HG02571 (cell line): ENCODE measurements around the gene NDFIP2.
A peak's percentile ranks its signal among the peaks of the same experiment; 100 is the strongest.

Experiments
- ATAC-seq: cut with Tn5 transposase; IDR thresholded peaks from one replicate; pipeline ENCODE4 v1.9.1; 2021; ENCODE audit warnings: mild to moderate bottlenecking, moderate library complexity; ENCODE audit not compliant: unreplicated experiment

NDFIP2 gene

DNA sequence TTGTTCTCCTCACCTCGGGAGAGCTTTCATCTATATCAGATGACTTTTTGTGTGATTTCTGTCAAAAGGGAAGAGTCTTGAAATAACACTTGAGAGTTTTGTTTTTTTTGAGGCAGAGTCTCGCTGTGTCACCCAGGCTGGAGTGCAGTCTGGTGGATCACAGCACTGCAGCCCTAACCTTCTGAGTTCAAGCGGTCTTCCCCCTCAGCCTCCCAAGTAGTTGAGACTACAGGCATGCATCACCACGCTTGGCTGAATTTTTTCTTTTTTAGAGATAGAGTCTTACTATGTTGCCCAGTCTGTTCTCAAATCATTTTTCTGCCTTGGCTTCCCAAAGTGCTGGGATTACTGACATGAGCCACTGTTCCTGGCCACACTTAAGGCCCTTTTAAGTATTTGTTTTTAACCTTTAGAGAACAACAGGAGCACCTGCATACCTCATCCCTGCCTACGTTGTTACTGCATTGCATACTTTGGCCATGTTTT lies 11.4 kb downstream of the NDFIP2 start:
- ATAC-seq, result no peak

DNA sequence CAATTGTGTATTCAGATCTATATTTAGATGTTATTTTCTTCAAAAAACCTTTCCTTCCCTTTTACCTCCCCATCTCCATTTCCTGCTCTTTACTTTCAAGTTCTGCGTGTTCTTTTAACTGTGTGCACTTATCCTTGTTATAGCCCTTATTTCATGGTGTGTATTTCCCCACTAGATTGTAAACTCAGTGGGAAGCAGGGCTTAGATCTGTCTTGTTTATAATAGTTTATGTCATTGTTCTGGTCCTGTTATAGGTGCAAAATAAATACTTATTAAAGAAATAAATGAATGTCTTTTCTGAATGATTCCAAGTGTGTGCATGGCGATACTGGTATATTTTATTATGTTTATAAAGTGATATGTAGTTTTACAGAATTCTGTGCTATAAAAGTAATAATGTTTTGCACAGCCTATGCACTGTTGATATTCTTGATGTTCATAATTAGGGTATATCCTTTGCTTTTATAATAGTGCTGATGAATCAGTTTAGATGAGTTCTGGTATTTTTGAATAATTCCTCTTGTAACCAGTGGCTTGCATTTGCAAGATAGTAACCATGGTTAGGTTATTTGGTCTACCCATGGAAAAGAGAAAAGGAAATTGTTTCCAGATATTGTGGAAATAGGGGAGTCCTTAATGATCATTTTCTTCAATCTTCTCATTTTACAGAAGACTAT lies 12.1 kb downstream of the NDFIP2 start:
- no peak for ATAC-seq

DNA sequence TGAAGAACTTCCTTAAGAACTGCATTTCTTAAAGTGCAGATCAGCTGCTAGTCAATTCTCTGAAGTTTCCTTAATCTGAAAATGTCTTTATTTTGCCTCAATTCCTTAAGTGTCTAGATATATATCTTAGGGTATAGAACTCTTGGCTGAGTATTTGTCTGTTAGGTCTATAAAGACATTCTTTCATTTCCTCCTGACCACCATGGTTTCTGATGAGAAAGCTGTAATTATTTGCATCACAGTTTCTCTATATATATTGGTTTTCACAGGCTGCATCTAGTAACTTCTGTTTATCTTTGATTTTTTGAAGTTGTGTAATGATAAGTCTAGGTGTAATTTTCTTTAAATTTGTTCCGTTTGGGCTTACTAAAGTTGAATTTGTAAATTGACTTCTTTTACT lies 15.2 kb downstream of the NDFIP2 start:
- peak; percentile 62 for ATAC-seq

DNA sequence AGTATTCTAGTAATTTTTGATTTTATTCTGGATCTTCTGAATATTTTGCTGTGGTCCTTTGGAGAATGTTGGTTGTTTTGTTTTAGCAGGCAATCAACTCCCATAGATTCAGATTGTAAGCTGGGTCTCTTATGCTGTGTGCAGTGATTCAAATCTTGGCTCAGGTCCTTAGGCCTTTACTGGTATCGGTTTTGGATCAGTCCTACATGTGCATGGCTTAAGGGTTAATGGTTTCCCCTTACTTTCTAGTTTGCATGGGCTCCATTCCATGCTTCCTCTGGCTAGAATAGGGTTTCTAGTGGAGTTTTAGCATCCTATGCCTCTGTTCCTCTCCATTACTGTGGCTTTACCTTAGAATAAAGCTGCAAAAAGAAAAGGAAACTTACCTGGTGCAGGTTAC lies 16.1 kb downstream of the NDFIP2 start:
- no peak for ATAC-seq

DNA sequence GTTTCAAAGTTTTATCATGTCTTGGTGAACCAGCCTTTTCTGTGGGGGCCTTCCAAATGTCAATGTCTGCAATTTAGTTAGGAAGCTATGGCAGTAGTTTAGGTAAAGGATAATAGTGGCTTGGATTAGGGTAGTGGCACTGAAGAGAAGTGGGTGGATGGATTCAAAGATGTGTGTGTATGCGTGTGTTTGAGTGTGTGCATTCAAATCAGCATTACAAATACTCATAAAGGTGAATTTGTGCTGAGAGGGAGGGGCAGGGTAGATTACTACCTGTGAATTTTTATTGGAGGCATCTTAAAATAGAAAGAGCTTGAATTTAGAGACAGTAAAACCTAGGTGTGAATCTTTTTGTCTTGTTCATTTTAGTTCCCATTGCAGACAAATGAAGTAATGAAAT lies 16.9 kb downstream of the NDFIP2 start:
- ATAC-seq, result no peak

DNA sequence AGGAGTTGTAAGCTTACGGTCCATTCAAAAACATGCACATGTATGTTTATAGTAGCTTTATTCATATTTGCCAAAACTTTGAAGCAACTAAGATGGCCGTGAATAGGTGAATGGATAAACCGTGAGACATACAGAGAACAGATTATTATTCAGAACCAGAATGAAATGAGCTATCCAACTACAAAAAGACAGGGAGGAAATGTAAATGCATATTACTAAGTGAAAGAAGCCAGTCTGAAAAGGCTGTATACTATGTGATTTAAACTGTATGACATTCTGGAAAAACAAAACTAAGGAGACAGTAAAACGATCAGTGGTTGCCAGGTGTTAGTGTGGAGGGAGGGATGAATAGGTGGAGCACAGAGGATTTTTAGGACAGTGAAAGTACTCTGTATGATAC lies 19.9 kb downstream of the NDFIP2 start:
- no peak for ATAC-seq

DNA sequence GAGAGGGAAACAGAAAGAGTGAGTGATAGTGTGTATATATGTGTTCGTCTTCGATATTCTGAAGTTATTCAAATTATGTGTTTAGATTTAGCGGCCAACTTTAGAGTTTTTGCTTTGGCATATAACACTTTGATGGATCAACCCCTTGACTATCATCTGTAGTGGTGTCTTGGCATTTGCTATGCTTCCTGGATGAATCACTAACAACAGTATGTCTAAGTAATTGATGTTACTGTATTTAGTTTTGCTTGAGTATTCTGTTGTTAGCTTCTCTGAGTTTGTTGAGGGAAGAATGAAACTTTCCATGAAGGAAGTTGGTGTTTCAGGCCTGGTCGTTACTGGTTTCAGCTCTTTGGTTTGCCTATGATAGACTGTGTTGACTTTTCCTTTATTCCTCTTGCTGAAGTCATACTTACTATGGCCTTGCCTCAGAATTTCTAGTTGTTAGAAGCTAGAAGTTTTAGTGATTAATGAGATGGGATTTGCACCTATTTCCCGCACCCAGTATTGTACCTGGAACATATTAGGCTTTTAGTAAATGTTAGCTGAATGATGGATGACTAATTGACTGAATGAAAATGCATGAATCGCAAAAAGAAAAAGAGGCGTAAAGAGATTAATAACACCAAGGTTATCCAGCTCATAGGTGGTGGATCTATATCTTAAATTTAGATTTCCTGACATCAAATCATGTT lies 20.7 kb downstream of the NDFIP2 start:
- no peak for ATAC-seq

DNA sequence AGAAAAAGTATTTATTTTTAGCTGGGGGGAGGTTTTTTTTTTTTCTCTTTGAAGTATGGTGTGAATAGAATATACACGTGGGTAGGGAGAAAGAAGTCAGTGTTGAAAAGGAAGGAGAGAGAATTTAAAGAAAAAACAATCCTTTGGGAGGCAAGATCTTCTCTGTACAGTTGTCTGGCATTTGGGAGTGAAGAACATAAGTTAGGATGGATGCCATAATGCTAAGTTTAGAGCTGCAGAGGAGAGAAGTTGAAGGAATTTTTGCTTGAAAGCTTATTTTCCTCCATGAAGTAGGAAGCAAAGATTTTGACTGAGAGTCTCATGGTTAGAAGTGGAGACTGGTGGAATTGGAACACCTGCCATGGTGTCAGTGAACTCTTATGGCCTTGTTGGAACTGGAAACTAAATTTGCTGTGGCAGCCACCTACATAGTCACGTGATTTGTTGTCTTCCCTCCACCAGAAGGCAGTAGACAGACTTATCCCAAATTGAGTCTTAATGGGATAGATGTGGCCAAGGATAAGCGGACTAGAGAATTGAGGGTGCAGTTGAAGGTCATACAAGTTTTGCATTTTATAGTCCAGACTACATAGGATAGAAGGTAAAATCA lies 22.0 kb downstream of the NDFIP2 start:
- no peak for ATAC-seq

DNA sequence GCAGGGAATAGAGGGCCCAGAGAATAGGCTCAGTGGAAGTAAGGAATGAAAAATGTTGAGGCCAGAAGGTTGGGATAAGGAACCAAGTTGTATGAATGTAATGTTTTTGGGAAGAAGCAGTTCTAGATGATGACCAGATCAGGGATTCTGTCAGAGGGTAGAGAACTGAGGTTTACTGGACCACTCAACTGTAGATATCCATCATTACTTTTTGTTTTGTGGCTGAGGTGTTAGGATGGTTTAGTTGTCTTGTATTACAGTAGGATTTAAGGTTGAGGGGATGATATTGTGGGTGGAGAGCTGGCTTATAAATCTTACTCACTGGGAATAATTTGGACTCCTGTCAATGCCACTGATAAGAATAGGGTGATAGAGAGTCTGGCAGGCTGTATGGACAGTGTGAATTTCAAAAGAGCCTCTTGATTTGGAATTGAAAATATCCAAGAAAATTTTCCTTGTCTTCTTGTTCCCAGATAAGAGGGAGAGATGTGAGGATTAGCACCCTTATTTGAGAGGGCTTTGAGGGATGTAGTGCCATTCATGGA lies 22.6 kb downstream of the NDFIP2 start:
- ATAC-seq, result no peak

DNA sequence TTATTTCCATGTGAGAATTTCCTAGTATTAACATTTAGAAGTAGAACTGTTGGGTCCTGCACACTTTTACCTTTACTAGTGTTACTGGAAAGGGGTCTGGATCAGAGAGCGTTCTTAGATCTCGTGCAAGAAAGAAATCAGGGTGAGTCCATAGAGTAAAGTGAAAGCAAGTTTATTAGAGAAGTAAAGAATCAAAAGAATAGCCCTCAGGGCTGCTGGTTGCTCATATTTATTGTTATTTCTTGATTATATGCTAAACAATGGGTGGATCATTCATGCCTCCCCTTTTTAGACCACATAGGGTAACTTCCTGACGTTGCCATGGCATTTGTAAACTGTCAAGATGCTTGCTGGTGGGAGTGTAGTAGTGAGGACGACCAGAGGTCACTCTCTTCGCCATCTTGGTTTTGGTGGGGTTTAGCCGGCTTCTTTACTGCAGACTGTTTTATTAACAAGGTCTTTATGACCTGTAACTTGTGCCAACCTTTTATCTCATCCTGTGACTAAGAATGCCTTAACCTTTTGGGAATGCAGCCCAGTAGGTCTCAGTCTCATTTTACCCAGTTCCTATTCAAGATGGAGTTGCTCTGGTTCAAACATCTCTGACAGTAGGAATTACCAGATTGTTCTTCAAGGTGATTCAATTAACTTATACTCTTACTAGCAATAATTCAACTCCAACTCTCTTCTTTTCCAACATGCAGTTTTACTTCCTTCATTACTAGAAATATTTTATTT lies 27.4 kb downstream of the NDFIP2 start:
- ATAC-seq, result no peak

DNA sequence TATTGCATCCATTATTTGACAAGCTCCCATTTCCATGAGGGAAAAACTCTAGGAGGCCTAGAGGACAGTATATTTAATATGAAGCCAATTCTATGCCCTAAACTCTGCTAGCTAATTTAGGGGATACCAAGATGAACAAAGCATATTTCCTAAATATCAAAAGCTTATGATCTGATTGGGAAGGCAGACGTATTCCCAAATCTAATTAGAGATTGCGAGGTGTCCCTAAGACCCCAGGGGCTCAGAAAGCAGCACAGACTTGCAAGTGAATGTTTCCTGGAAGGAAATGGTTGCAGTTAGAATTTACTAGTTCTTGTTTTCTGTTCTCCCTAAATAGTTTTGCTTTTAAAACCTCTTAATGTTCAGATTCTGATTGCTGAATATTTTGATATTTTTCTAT lies 30.7 kb downstream of the NDFIP2 start:
- no peak for ATAC-seq

DNA sequence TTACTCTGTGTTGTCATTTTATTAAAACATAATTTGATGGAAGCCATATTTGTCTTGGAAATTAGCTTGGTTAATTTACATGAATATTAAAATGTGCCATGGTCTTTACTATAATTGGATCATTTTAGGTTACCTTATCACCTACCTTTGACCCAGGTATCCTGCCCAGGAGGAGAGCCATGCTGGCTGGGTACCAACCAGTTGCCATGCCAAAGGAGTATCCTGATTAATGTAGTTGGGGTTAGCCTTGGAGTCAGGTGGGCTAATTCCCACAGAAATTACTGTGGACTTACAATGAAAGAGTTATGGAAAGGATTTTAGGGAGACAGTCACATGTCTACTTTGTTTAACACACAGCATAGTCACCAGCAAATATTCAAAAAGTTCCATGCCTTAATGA lies 32.0 kb downstream of the NDFIP2 start:
- ATAC-seq, result no peak

DNA sequence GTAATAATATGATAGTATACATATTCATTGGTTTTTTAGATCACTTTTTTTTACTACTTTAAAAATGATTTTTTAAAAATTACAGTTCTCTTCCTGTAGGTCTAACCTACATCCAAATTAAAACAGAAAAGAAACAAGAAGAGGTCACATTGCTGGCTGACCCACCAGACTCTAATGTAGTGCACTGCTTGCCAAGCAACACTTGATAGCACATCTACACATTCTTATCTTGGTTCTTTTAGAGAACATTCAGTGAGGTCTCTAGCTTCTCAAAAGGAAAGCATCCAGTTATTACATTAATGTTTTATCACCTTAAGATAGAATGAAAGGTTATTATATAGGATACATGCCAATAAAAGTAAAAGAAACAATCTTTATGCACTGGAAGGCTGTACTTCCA lies 35.6 kb downstream of the NDFIP2 start:
- no peak for ATAC-seq

DNA sequence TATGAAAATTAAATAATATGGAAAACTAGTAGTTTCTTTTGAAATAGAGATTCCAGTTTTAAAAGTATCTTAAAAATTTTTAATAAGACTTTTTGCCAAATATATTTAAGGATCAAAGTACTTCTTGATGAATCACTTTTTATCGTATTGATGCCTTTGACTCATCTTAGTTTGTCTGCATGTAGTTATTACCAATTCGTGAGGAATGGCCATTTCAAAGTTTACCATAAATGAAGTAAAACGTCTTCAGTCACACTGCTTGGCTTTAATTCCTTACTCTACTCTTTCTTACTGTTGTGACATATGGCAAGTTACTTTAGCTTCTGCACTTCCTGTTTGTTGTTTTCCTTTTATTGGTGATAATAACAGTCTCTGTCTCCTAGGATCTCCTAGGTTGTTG lies 38.3 kb downstream of the NDFIP2 start:
- ATAC-seq, result no peak

DNA sequence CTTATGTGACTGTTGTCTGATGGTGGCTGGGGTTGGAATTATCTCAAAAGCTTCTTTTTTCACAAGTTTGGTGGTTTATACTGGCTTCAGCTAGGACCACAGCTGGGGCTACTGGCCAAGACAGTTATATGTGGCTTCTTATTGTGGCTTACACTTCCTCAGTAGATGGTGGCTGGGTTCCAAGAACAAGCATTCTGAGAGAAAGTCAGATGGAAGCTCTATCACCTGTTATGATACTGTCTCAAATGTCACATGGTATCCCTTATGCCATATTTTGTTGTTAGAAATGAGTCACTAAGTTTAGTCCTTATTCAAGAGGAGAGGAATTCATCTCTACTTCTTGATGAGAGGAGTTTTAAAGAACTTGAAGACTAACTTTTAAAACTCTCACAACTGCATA lies 41.6 kb downstream of the NDFIP2 start:
- peak; percentile 96 for ATAC-seq

DNA sequence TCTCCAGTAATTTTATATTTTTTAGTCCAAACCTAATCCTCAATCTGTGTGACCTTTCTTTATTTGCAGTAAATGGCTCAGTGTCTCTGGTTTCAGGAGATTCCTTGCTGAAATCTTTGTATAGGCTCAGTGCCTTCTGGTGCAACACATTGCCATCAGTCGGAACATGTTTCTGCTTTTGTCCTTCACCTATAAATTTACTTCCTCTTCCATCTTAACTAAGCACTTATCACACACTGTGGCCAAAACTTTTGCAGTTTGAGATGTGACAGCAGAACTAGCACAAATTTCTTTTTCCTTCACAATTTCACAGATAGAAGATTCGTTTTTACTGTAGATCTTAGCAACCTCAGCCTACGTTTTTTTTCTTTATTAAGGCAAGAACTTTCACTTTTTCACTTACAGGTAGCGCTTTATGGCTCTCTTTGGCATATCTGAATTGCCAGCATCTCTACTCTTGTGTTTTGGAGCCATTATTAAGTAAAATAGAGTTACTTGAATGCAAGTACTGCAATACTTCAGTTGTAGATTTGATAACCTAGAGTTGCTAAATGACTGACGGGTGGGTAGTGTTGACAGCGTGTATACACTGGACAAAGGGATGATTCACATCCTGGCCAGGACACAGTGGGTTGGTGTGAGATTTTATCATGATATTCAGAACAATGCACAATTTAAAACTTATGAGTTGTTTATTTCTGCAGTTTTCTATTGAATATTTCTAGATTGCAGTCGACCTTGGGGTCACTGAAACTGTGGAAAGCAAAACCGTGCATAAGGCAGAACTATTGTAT lies 44.3 kb downstream of the NDFIP2 start:
- no peak for ATAC-seq

DNA sequence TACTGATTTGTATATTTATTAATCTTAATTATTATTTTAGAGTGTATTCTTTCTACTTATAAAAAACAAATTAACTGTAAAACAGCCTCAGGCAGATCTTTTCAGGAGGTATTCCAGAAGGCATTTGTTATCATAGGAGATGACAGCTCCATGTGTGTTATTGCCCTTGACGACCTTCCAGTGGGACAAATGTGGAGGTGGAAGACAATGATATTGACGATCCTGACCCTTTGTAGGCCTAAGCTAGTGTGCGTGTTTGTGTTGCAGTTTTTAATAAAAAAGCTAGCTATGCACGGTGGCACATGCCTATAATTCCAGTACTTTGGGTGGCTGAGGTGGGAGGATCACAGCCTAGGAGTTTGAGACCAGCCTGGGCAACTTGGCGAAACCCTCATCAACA lies 46.7 kb downstream of the NDFIP2 start:
- ATAC-seq, result no peak

DNA sequence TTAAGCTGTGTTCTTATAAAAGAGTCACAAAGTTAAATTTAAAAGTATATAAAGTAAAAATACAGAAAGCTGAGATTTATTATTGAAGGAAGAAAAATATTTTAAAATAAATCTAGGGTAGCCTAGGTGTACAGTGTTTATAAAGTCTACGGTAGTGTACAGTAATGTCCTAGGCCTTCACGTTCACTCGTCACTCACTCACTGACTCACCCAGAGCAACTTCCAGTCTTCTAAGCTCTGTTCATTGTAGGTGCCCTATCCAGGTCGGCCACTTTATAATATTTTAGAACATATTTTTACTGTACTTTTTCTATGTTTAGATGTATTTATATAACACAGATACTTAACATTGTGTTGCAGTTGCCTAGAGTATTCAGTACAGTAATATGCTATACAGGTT lies 47.4 kb downstream of the NDFIP2 start:
- no peak for ATAC-seq

DNA sequence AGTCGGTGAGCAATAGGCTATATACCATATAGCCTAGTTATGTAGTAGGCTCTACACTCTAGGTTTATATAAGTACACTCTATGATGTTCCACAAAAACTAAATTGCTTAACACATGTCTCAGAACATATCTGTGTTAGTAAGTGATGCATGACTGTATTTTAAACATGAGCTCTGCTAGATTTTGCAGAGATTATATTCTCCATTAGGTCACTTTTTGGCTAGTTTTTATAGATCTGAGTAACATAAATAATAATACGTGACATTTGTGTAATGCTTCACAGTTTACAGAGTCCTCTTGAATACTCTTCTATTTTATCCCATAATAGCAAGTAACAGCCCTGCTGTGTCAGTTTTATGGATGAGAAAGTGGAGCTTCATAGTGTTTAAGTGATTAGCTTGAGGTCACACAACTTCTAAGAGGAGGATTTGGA lies 47.8 kb downstream of the NDFIP2 start:
- no peak for ATAC-seq

DNA sequence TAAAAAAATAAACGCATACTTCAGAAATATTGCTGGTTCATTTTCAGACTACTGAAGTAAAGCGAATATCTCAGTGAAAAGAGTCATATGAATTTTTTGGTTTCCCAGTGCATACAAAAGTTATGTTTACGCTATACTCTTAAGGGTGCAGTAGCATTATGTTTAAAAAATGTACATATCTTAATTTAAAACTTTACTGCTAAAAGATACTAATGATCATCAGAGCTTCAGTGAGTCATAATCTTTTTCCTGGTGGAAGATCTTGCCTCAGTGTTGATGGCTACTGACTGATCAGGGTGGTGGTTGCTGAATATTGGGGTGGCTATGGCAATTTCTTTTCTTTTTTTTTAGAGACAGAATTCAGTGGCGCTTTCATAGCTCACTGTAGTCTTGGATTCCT lies 48.9 kb downstream of the NDFIP2 start:
- no peak for ATAC-seq
